Fibroblast of skin of left quadriceps (primary cell): Measurements from ENCODE around the gene ZNF224.

Experiments used
- DNase-seq, 2 experiments: peaks; one replicate each; pipeline ENCODE4 v3.0.0-alpha.2; 2013; ENCODE audit warnings: low read depth in 2 of 2

The ZNF224 gene

DNA sequence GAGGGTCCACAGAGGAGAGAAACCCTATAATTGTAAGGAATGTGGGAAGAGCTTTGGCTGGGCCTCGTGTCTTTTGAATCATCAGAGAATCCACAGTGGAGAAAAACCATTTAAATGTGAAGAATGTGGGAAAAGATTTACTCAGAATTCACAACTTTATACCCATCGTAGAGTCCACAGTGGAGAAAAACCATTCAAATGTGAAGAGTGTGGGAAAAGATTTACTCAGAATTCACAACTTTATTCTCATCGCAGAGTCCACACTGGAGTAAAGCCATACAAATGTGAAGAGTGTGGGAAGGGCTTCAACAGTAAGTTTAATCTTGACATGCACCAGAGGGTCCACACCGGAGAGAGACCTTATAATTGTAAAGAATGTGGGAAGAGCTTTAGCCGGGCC is 37.8 kb downstream of the ZNF224 start:
- no peak for DNase-seq

DNA sequence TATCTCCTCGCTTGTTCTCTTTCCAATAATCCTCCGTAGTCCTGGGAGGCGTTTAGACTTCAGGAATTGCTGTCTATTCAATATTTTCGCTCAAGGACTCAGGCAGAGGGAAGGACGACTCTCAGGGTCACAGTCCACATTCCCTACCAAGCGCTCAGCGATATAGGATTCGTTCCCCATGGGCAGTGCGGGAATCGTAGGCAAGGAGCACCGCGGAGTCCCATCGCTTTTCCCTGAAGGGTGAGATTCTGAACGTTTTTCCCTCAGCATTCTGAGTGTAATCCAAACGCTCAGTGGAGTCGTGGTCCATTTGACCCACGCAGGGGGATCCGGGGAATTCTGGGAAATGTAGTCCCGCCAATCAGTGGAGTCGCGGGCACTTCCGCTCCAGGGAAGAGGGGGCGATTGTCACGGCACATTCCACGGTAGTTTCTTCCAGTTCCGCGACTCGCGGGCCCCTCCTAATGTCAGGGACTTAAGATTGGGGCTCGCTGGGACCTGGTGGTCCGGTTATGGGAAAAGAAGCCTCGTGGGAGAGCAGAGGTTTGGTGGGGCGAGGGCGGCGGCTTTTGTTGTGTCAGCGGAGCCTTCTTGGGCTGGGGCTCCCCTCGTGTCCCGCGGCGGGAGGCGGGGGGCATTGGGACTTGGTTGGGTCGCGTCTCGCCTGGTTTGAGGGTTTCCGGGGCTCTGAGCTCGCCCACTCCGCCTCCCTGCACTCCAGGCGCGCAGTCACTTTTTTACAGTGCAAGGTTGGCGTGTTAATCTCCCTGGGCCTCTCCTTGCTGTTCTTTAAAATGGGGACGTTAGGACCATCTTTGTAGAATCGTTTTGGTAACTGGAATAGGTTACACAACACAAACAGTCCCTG is 47.3 kb downstream of the ZNF224 start, which contains the start of gene ZNF234:
Gene ZNF234 (plus strand): TSS at position 364 of the 868 bp plus-strand sequence. CDS start 3,079 bp downstream, outside the sequence.
- peak; percentile 57 to 61 for DNase-seq

DNA sequence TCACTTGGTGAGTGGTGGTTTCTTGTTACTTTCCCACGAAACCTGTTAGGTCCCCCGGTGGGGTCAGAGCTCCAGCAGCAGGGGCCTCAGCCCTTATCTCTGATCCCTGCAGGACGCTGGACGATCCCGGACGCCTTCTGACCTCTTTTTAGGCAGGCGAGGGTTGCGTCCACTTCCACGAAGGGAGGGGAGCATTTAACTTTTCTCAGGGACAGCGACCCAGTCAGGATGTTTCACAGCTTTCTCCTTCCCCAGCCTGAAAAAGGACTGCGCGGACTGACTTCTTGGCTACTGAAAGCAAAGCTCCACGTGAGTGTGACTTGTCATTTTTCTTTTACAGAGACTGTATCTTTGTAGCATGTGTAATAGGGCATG is 47.9 kb downstream of the ZNF224 start:
- DNase-seq = no peak

DNA sequence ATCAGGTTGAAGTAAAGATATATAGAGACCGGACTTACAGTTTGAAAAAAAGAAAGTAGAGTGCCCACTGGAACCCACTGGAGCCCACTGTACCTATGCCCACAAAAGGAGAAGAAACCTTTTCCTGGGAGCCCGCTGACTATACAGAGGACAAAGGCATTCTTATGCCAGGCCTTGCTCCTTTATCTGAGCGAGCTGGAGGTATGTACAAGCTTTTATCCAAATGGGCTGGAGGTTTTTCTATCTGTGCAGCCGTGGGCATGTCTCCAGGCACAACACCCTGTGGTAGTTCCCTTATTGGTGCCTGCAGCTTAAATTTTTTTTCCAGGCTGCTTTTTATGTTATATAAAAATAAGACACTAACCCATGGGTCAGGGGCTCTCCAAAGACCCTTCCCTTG is 55.6 kb downstream of the ZNF224 start:
- no peak for DNase-seq

DNA sequence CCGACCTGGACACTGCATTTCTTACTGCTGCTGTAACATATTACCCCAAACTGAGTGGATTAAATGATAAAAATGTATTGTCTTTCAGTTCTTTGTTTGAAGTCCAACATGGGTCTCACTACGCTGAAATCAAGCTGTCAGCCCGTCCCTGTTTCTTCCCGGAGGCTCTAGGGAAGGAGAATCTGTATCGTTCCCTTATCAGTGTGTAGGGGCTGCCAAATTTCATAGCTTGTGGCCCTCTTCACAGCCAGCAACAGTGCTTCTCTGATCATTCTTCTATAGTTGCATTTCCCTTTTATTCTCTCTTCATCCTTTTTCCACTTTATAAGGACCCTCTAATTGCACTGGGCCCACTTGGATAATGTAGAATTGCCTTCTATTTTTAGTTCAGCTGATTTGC is 57.3 kb downstream of the ZNF224 start:
- no peak for DNase-seq

DNA sequence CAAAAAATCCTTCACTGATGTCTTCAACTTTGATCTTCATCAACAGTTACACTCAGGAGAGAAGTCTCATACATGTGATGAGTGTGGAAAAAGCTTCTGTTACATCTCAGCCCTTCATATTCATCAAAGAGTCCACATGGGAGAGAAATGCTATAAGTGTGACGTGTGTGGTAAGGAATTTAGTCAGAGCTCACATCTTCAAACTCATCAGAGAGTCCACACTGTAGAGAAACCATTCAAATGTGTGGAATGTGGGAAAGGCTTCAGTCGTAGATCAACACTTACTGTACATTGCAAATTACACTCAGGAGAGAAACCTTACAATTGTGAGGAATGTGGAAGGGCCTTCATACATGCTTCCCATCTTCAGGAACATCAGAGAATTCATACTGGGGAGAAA is 62.3 kb downstream of the ZNF224 start:
- no peak for DNase-seq
